ENCODE measurements around the gene NBAS. TPM values are rescaled to one million over a fixed set of nuclear protein-coding genes. Genes with fewer than 3 reads are reported as not detected.

The NBAS gene
- total RNA-seq (41.2 and 43.0 TPM in 2 replicates), polyA plus RNA-seq (29.0 and 29.4 TPM in 2 replicates), polyA minus RNA-seq (85.7 and 112 TPM in 2 replicates), Bru-seq, nascent RNA (percentile 84 among the genes with signal in this experiment), BruChase-seq, experiment 1, labeled RNA remaining after a 6-hour chase (percentile 67 among the genes with signal in this experiment), BruChase-seq, experiment 2, labeled RNA remaining after a 2-hour chase (percentile 76 among the genes with signal in this experiment)
- 30.2 and 31.9 TPM in 2 replicates for polyA plus RNA-seq (2011; cell fraction: cytosol; rRNA removed)
- polyA plus RNA-seq (2011; cell fraction: nucleus; rRNA removed), result 42.4 and 43.2 TPM in 2 replicates
- polyA plus RNA-seq (2012), result 30.7 and 33.7 TPM in 2 replicates
- 22.2 TPM for polyA minus RNA-seq (2011; cell fraction: cytosol; rRNA and poly(A)+ RNA removed)
- polyA minus RNA-seq (2011; cell fraction: nucleus; rRNA and poly(A)+ RNA removed), result 88.9 and 139 TPM in 2 replicates
- long read RNA-seq, full-length matches to known transcripts, result 2 of 26 reads
- long read RNA-seq, partial matches to known transcripts, result 20 of 26 reads
- long read RNA-seq, other reads (novel, unspliced or antisense), result 4 of 26 reads

DNA sequence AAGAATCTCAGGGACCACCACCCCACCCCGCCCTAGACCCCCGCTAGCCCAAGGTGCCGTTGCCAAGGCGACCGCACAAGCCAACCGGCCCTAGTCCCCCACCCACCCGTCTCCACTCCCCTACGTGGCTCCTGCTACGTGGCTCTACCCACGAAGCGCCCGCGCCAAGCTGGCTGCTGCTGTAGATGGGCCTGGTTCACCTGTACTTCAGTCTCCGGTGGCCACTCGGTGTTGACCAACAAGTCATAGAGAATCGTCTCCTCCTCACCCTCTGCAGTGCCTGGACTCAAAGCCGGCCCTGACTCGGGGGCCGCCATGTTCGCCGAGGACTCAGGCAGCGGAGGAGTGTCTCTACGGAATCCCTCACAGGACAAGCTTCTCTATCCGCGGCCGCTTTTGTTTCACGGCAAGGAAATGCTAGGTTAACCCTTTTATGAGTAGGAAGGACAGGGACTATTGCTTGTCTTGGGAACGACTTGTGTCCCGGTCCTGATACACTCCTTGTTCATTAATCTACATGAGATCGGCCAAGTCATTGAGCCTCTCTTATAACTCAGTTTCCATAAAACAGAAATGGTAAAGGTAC, at the start of gene NBAS:
NBAS (minus strand) TSS at position 347 of the 586 bp plus-strand sequence; CDS start at position 317, 30 bp downstream.
- Histone ChIP-seq H3K9ac (replicated peaks; ENCODE audit: extremely low read depth, insufficient read depth, low read length) (peak within 1 kb of the TSS; percentile 67), H3K9me1 (replicated peaks; ENCODE audit: control insufficient read depth, extremely low read depth, insufficient read depth, low read length) (no peaks in the 10 kb centered on the region), H3K79me2 (ENCODE audit: control insufficient read depth, insufficient read depth, low read length) (peaks cover 30% of the 10 kb centered on the region), H3K4me1 (ENCODE audit: control insufficient read depth, extremely low read depth, insufficient read depth, low read length) (peaks cover 19% of the 10 kb centered on the region), H3K27me3 (ENCODE audit: control insufficient read depth in 2 of 2, insufficient read depth in 2 of 2, low read length in 2 of 2) (no peaks in the 10 kb centered on the region), H3K4me3 (replicated peaks in 1 of 3; ENCODE audit: insufficient read depth in 1 of 3, low read depth in 1 of 3, low read length in 3 of 3) (peak within 1 kb of the TSS; percentile 86 to 100 (median 93)), H3K27ac (ENCODE audit: insufficient read depth, low read depth, low read length) (peak within 1 kb of the TSS; percentile 73), H3K4me2 (ENCODE audit: insufficient read depth, low read length) (peak within 1 kb of the TSS; percentile 99), H4K20me1 (replicated peaks; ENCODE audit: control insufficient read depth, extremely low read depth, insufficient read depth, low read length) (peaks cover 2% of the 10 kb centered on the region), H2AFZ (ENCODE audit: low read depth, low read length) (peak within 1 kb of the TSS; percentile 100), H3K9me3 (replicated peaks; ENCODE audit: control insufficient read depth, insufficient read depth, low read length) (no peaks in the 10 kb centered on the region), H3K36me3 (ENCODE audit: control insufficient read depth in 2 of 2, extremely low read depth in 1 of 2, insufficient read depth in 2 of 2, low read length in 2 of 2) (no peaks in the 10 kb centered on the region)
- TF ChIP-seq POLR2AphosphoS5 (IDR thresholded peaks at IDR 0.05; ENCODE audit: insufficient read depth, low read depth, low read length) (peak; percentile 63), POLR2A (IDR thresholded peaks at IDR 0.05; ENCODE audit: low read depth, low read length) (peak; percentile 76)
- TF ChIP-seq, protein P1, sequence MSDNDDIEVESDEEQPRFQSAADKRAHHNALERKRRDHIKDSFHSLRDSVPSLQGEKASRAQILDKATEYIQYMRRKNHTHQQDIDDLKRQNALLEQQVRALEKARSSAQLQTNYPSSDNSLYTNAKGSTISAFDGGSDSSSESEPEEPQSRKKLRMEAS (IDR thresholded peaks at IDR 0.05; ENCODE audit: insufficient read depth, insufficient read length), result no peak
- POLR2A ChIA-PET, result interaction anchor here (0.8 to 0.9 kb wide), 2 partner anchors 12 to 16 kb away, joined by 3 to 4 read pairs; no protein-coding TSS in a partner anchor
- dilution Hi-C loops (cut with MboI; ENCODE audit: extremely low pct_ligation_motif_present, low sequenced_read_pairs) (no loop called here), intact Hi-C loops (cut with micrococcal nuclease) (loop anchor here (1.0 to 2.0 kb wide), 5 partner anchors 18 to 391 kb away; no protein-coding TSS in a partner anchor)
- FAIRE-seq (peak; percentile 89), DNase-seq (ENCODE audit: low read depth, low spot score) (peak; percentile 89)
- CTCF ChIA-PET, result interaction anchor here (0.7 to 3.8 kb wide), 5 partner anchors 16 to 29 kb away, joined by 3 to 87 read pairs (median 5); no protein-coding TSS in a partner anchor
- no TSS peak for BruUV-seq (replicated peaks)

DNA sequence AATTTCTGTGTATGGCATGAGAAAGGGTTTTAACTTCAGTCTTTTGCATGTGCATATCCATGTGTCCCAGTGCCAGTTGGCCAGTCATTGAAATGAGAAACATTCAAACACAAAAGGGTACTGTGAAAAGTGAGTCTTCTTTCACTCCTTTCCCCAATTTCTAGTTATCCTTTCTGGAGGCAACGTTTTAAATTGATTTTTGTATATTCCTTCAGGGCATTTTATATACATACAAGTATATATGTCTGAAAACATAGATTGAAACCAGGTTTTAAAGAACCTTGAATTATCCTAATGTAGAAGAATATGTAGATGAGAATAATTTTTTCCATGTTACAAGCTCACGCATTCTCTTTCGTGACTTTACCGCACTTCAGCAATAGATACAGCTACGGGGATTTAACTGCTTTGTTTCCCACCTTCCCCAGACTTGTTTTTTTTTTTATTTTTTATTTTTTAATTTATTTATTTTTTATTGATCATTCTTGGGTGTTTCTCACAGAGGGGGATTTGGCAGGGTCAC, 49.4 kb upstream of the NBAS start:
- POLR2A ChIA-PET, result no interaction called here
- FAIRE-seq (no peak), DNase-seq (ENCODE audit: low read depth, low spot score) (no peak)
- H3K36me3 ChIP-seq (ENCODE audit: control insufficient read depth in 2 of 2, extremely low read depth in 1 of 2, insufficient read depth in 2 of 2, low read length in 2 of 2), result peaks cover 17 to 23% of the 10 kb centered on the region in 2 experiments
- H4K20me1 ChIP-seq (replicated peaks; ENCODE audit: control insufficient read depth, extremely low read depth, insufficient read depth, low read length), result no peaks in the 10 kb centered on the region
- no TSS peak for BruUV-seq (replicated peaks)
- H3K27me3 ChIP-seq (ENCODE audit: control insufficient read depth in 2 of 2, insufficient read depth in 2 of 2, low read length in 2 of 2), result no peaks in the 10 kb centered on the region
- no peaks in the 10 kb centered on the region for H3K9me3 ChIP-seq (replicated peaks; ENCODE audit: control insufficient read depth, insufficient read depth, low read length)
- no peaks in the 10 kb centered on the region for H3K4me1 ChIP-seq (ENCODE audit: control insufficient read depth, extremely low read depth, insufficient read depth, low read length)
- H3K79me2 ChIP-seq (ENCODE audit: control insufficient read depth, insufficient read depth, low read length), result no peaks in the 10 kb centered on the region
- intact Hi-C loops (cut with micrococcal nuclease), result no loop called here
- no peak overlapping the region for H3K9ac ChIP-seq (replicated peaks; ENCODE audit: extremely low read depth, insufficient read depth, low read length)
- H3K4me3 ChIP-seq (replicated peaks in 1 of 3; ENCODE audit: insufficient read depth in 1 of 3, low read depth in 1 of 3, low read length in 3 of 3), result no peak overlapping the region
- H3K4me2 ChIP-seq (ENCODE audit: insufficient read depth, low read length), result no peak overlapping the region
- CTCF ChIA-PET, result no interaction called here
- H2AFZ ChIP-seq (ENCODE audit: low read depth, low read length), result no peak overlapping the region
- dilution Hi-C loops (cut with MboI; ENCODE audit: extremely low pct_ligation_motif_present, low sequenced_read_pairs), result no loop called here
- no peak overlapping the region for H3K27ac ChIP-seq (ENCODE audit: insufficient read depth, low read depth, low read length)
- no peaks in the 10 kb centered on the region for H3K9me1 ChIP-seq (replicated peaks; ENCODE audit: control insufficient read depth, extremely low read depth, insufficient read depth, low read length)
- TF ChIP-seq CTCF (IDR thresholded peaks at IDR 0.05; ENCODE audit: extremely low read depth in 1 of 2, insufficient read depth in 1 of 2, low read depth in 1 of 2, low read length in 2 of 2) (no peak), FOS (IDR thresholded peaks at IDR 0.05; ENCODE audit: borderline replicate concordance, insufficient read depth, low read length) (no peak), POLR2AphosphoS5 (IDR thresholded peaks at IDR 0.05; ENCODE audit: insufficient read depth, low read depth, low read length) (no peak), POLR2A (IDR thresholded peaks at IDR 0.05; ENCODE audit: low read depth, low read length) (no peak), MYC (IDR thresholded peaks at IDR 0.05; ENCODE audit: low read depth, low read length) (no peak), EZH2 (IDR thresholded peaks at IDR 0.05; ENCODE audit: borderline replicate concordance, low read depth, low read length, severe bottlenecking) (no peak), JUN (IDR thresholded peaks at IDR 0.05; ENCODE audit: borderline replicate concordance, insufficient read depth, insufficient read length, low read depth) (no peak), GATA2 (IDR thresholded peaks at IDR 0.05; ENCODE audit: insufficient read depth, insufficient read length, low read depth, low read length) (no peak)
- TF ChIP-seq, protein P1 (IDR thresholded peaks at IDR 0.05; ENCODE audit: insufficient read depth, insufficient read length), result no peak

All from endothelial cell of umbilical vein (primary cell).